Suprapubic skin (tissue), 4 donors: ENCODE data around the gene DLGAP4.

ENCODE experiments used
- EP300 ChIP-seq: sonication (generic); formaldehyde crosslinking; IDR thresholded peaks from one replicate; pipeline ENCODE4 v1.6.1; 2017; ENCODE audit warnings: antibody characterized with exemption
- POLR2A ChIP-seq, 2 donors: fragments of 450-650 bp; IDR thresholded peaks; one replicate each; pipeline ENCODE4 v1.6.1; 2017; ENCODE audit warnings: antibody characterized with exemption in 2 of 2, mild to moderate bottlenecking in 2 of 2, moderate library complexity in 2 of 2
- POLR2AphosphoS5 ChIP-seq, 3 donors: sonication (generic); formaldehyde crosslinking; IDR thresholded peaks; one replicate each; pipeline ENCODE4 v1.6.1; 2017; ENCODE audit warnings: antibody characterized with exemption in 3 of 3
- TF ChIP-seq, protein P1 (sequence below), 2 donors: fragments of 200-600 bp in 1 of 2; fragments of 450-650 bp in 1 of 2; sonication (generic) in 1 of 2; IDR thresholded peaks; one replicate each; pipeline ENCODE4 v1.5.1; 2016 to 2019; ENCODE audit warnings: antibody characterized with exemption in 2 of 2, mild to moderate bottlenecking in 1 of 2, moderate library complexity in 1 of 2

DNA sequence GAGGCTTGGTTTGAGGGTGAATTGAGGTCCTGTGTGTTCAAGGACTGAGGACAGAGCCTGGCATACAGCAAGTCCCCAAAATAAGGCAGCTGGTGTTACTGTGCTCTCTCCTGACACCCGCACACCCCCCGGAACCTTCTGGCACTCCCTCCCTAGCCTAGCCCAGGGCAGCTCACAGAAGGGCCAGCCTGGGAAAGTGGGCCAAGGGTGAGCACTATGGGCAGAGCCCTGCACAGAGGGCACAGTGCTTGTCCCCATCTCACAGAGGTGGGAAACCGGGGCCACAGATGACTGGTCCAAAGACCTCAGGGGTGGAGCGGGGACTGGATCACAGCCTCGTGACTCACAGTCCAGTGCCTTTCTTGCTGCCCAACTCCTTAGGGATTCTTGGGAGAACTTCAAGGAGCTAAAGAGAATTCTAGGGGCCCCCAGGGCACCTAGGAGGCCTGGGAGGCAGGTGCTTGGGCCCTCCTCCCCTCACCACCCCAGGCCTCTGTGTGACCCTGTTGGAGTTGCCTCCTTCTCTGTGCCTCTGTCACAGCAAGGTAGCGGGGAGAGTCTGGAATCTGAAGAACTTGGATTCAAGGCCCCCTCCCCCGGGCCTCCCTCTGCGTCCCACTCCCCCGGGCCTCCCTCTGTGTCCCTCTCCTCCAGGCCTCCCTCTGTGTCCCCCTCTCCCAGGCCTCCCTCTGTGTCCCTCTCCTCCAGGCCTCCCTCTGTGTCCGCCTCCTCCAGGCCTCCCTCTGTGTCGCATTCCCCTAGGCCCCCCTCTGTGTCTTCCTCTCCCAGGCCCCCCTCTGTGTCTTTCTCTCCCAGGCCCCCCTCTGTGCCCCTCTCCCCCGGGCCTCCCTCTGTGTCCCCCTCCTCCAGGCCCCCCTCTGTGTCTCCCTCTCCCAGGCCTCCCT lies 13.5 kb downstream of the DLGAP4 start:
- TF ChIP-seq, protein P1, sequence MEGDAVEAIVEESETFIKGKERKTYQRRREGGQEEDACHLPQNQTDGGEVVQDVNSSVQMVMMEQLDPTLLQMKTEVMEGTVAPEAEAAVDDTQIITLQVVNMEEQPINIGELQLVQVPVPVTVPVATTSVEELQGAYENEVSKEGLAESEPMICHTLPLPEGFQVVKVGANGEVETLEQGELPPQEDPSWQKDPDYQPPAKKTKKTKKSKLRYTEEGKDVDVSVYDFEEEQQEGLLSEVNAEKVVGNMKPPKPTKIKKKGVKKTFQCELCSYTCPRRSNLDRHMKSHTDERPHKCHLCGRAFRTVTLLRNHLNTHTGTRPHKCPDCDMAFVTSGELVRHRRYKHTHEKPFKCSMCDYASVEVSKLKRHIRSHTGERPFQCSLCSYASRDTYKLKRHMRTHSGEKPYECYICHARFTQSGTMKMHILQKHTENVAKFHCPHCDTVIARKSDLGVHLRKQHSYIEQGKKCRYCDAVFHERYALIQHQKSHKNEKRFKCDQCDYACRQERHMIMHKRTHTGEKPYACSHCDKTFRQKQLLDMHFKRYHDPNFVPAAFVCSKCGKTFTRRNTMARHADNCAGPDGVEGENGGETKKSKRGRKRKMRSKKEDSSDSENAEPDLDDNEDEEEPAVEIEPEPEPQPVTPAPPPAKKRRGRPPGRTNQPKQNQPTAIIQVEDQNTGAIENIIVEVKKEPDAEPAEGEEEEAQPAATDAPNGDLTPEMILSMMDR (IDR thresholded peaks at IDR 0.05): no peak
- no peak for TF ChIP-seq POLR2A (IDR thresholded peaks at IDR 0.05)
- no peak for TF ChIP-seq POLR2AphosphoS5 (IDR thresholded peaks at IDR 0.05)
- no peak for TF ChIP-seq EP300
